Kidney epithelial cell (primary cell): ENCODE data around the gene ZNF324. TPM values are rescaled to one million over a fixed set of nuclear protein-coding genes. Genes with fewer than 3 reads are reported as not detected.
"Not testable (repeated sequence)": the region's sequence is repeated elsewhere in the genome, so short reads cannot be mapped to it uniquely, and the experiment has no call there.

ENCODE experiments used
- DNase-seq: peaks from one replicate; pipeline ENCODE4 v3.0.0-alpha.2; 2010; ENCODE audit warnings: low read depth
- H3K27me3 ChIP-seq: 2 replicates; pipeline ENCODE4 v1.6.0; 2011; ENCODE audit warnings: low read length; ENCODE audit not compliant: control insufficient read depth, insufficient read depth
- H3K36me3 ChIP-seq: 2 replicates; pipeline ENCODE4 v1.5.1; 2011; ENCODE audit warnings: low read length; ENCODE audit not compliant: control insufficient read depth, insufficient read depth
- H3K4me3 ChIP-seq: 2 replicates; pipeline ENCODE4 v1.5.1; 2011; ENCODE audit warnings: low read depth, mild to moderate bottlenecking, control low read depth, low read length
- total RNA-seq: library from RNA; depleted of rRNA; stranded (reverse); fragments of >200 nt; gene quantifications from 2 replicates; pipeline ENCODE4 v1.2.3, GENCODE V29; 2015
- TF ChIP-seq, protein P1 (sequence below): IDR thresholded peaks from 2 replicates; pipeline ENCODE4 v1.5.1; 2011; ENCODE audit warnings: mild to moderate bottlenecking, moderate library complexity, low read length, control low read depth, inconsistent platforms; ENCODE audit not compliant: insufficient read depth, poor library complexity, severe bottlenecking

ZNF324 gene
- total RNA-seq, 1 donor from 2014 or later = 7.2 TPM

DNA sequence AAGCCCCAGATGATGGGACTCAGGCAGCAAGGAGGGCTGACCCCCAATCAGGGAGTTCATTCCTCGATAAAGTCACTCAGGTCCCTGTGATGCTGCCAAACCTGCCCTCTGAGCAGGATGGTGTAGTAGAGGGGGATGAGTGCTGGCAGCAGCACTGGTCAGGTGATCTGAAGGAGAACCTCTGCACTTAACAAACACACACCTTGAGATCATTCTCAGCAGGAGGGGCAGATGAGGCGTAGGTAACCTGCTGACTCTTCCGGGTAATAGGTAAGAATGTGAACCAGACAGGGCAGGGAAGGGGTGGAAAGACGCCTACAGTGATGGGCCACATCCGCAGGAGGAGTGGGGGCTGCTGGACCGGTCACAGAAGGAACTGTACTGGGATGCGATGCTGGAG lies 12.4 kb downstream of the ZNF324 start:
- DNase-seq = no peak
- TF ChIP-seq, protein P1, sequence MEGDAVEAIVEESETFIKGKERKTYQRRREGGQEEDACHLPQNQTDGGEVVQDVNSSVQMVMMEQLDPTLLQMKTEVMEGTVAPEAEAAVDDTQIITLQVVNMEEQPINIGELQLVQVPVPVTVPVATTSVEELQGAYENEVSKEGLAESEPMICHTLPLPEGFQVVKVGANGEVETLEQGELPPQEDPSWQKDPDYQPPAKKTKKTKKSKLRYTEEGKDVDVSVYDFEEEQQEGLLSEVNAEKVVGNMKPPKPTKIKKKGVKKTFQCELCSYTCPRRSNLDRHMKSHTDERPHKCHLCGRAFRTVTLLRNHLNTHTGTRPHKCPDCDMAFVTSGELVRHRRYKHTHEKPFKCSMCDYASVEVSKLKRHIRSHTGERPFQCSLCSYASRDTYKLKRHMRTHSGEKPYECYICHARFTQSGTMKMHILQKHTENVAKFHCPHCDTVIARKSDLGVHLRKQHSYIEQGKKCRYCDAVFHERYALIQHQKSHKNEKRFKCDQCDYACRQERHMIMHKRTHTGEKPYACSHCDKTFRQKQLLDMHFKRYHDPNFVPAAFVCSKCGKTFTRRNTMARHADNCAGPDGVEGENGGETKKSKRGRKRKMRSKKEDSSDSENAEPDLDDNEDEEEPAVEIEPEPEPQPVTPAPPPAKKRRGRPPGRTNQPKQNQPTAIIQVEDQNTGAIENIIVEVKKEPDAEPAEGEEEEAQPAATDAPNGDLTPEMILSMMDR = no peak

DNA sequence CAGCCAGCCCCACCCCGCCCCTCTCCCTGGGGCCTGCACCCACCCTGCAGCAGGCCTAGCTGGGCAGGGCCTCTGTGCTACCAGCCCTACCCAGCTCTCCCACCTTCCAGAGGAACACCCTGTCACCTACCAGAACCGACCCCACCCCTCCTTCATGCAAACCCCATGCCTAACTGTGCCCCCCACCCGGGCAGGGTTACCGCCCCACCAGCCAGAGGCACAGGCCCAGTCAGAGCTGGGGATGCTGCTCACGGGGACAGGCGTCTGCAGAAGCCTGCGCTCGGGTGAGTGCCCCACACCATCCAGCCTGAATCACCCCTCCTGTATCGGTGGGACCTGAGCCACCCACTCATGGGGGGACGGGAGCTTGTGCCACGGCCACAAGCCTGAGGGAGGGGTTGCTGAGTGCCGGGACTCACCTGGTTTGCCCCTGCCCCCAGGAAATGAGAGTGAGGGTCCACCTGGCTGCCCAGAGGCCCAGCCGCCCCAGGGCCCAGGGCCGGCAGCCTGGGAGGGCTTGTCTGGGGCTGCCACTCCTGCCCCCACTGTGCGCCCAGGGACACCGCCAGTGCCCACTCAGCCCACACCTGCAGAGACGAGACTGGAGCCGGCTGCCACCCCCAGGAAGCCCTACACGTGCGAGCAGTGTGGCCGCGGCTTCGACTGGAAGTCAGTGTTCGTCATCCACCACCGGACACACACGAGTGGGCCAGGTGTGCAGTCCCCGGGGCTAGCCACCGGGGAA lies 13.0 kb downstream of the ZNF324 start:
- DNase-seq = no peak
- Histone ChIP-seq H3K4me3 (no peak overlapping the region), H3K36me3 (no peaks in the 10 kb centered on the region), H3K27me3 (no peaks in the 10 kb centered on the region)
- TF ChIP-seq, protein P1 = no peak

More for the DNA sequence above, 12.4 kb downstream of the ZNF324 start:
- Histone ChIP-seq H3K4me3 (no peak overlapping the region), H3K36me3 (no peaks in the 10 kb centered on the region), H3K27me3 (no peaks in the 10 kb centered on the region)

DNA sequence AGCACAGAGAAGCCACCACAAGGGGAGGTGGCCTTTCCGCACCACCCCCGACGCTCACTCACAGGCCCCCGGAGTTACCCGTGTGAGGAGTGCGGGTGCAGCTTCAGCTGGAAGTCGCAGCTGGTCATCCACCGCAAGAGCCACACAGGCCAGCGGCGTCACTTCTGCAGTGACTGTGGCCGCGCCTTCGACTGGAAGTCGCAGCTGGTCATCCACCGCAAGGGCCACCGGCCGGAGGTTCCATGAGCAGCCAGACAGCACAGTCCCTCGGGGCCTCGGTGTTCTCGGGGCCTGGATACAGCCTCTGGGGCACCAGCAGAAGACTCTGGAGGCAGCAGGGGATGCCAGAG lies 13.6 kb downstream of the ZNF324 start:
- TF ChIP-seq, protein P1 = no peak
- Histone ChIP-seq H3K4me3 (no peak overlapping the region), H3K27me3 (no peaks in the 10 kb centered on the region), H3K36me3 (no peaks in the 10 kb centered on the region)
- DNase-seq = no peak

DNA sequence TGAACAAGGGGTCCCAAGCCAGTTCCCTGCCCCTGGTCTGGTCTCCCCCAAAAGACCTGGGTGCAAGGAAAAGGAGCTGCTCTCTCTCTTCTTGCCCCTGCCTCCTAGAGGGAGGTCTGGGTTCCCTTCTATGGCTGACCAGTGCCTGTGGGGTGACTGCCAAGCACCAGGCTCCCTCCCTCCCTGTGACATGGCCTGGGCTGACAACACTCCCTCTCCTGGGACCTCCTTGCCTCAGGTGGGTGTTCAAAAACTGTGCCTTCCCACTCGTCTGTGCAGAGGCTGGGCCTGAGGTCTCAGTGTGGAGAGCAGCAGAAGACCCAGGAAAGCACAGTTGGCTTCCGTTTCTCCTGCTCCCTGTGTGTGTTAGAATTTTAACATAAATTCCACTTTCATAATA lies 14.0 kb downstream of the ZNF324 start:
- Histone ChIP-seq H3K4me3 (no peak overlapping the region), H3K27me3 (no peaks in the 10 kb centered on the region), H3K36me3 (no peaks in the 10 kb centered on the region)
- TF ChIP-seq, protein P1 = no peak
- no peak for DNase-seq

DNA sequence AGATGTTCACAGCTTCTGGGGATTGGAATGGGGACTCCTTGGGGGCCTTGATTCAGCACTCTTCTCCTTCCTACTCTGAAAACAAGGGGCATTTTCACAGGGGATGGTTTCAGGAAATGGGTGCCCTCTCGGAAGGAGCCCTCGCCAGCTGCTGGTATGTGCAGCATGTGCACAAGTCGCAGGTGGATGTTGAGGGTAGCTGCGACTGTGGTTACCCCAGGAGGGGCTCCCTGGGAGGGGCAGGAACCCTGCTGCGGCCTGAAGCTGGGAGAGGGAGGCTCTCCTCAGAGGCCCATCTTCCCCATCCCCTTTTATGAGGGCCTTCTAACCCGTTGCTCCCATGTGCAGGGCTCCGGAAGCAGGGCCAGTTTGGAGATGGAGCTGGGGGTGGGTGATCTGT lies 15.5 kb downstream of the ZNF324 start:
- TF ChIP-seq, protein P1 = no peak
- H3K4me3 ChIP-seq = no peak overlapping the region
- no peaks in the 10 kb centered on the region for H3K27me3 ChIP-seq
- H3K36me3 ChIP-seq = no peaks in the 10 kb centered on the region
- DNase-seq = no peak

DNA sequence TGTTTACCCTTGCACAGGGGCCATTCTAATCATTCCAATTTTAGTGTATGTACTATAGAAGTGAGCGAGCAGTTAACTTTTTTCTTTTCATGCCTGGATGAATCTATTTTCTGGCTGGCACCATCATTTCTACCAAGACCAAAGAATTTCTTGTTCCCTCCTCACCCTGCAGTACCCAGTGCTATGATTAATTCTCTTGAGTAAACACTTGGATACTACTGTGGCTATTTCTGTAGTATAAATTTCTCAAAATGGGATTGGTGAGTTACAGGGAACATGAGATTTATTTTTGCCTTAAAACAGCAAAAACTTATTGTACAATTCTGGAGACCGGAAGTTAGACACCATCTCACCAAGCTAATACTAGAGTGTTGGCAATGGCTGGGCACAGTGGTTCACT lies 16.9 kb downstream of the ZNF324 start:
- Histone ChIP-seq H3K4me3 (no peak overlapping the region), H3K36me3 (no peaks in the 10 kb centered on the region), H3K27me3 (no peaks in the 10 kb centered on the region)
- TF ChIP-seq, protein P1 = no peak
- no peak for DNase-seq

DNA sequence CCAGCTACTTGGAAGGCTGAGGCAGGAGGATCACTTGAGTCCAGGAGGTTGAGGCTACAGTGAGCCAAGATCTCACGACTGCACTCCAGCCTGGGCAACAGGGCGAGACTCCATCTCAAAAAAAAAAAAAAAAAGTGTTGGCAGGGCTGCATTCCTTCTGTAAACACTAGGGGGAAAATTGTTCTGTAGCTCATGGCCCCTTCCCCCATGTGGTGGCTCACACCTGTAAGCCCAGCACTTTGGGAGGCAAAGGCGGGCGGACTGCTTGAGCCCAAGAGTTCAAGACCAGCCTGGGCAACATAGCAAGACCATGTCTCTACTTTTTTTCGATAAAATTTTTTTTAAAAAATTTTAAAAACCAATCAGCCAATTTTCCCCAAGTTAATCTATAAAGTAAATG lies 17.5 kb downstream of the ZNF324 start:
- H3K36me3 ChIP-seq = not testable (repeated sequence)

More for the DNA sequence above, 17.5 kb downstream of the ZNF324 start:
- H3K4me3 ChIP-seq, H3K27me3 ChIP-seq, DNase-seq: not testable (repeated sequence)
